RWPE2 (cell line): ENCODE data around the gene IBA57.

Experiments used
- ATAC-seq: fragments of 200-7000 bp; cut with Tn5 transposase; 3 replicates; pipeline ENCODE4 v1.9.1; 2021; ENCODE audit warnings: low read depth
- DNase-seq: peaks from one replicate; pipeline ENCODE4 v3.0.0-alpha.2; 2020; ENCODE audit warnings: low spot score
- H3K27ac ChIP-seq: fragments of 450-650 bp; 2 replicates; pipeline ENCODE4 v1.5.1; 2017; ENCODE audit warnings: mild to moderate bottlenecking; ENCODE audit not compliant: poor library complexity, severe bottlenecking
- H3K27me3 ChIP-seq: fragments of 250-450 bp; sonication (Bioruptor Pico); 2 replicates; pipeline ENCODE4 v1.5.1; 2021; ENCODE audit warnings: mild to moderate bottlenecking, moderate library complexity; ENCODE audit not compliant: insufficient read depth, poor library complexity, severe bottlenecking
- H3K36me3 ChIP-seq: fragments of 250-450 bp; sonication (Bioruptor Pico); 2 replicates; pipeline ENCODE4 v1.5.1; 2020; ENCODE audit warnings: low read depth, mild to moderate bottlenecking, moderate library complexity
- H3K4me1 ChIP-seq: fragments of 250-450 bp; sonication (Bioruptor Pico); 2 replicates; pipeline ENCODE4 v1.5.1; 2021; ENCODE audit warnings: mild to moderate bottlenecking, moderate library complexity; ENCODE audit not compliant: insufficient read depth, poor library complexity, severe bottlenecking
- H3K4me3 ChIP-seq: fragments of 250-450 bp; sonication (Bioruptor Pico); 2 replicates; pipeline ENCODE4 v1.5.1; 2021; ENCODE audit warnings: mild to moderate bottlenecking, moderate library complexity; ENCODE audit not compliant: severe bottlenecking
- H3K9me3 ChIP-seq: fragments of 250-450 bp; sonication (Bioruptor Pico); 2 replicates; pipeline ENCODE4 v1.5.1; 2021; ENCODE audit warnings: mild to moderate bottlenecking, moderate library complexity; ENCODE audit not compliant: severe bottlenecking
- CTCF ChIP-seq: fragments of 450-650 bp; IDR thresholded peaks from one replicate; pipeline ENCODE4 v1.5.1; 2017; ENCODE audit warnings: mild to moderate bottlenecking, moderate library complexity; ENCODE audit not compliant: poor library complexity, severe bottlenecking

IBA57 gene

GRCh38 chr1:228158151-228159007 is 7.2 kb upstream of the IBA57 start:
- Histone ChIP-seq H3K4me1 (peaks cover 17% of the 10 kb centered on the region), H3K36me3 (no peaks in the 10 kb centered on the region), H3K9me3 (no peaks in the 10 kb centered on the region), H3K27ac (no peak overlapping the region), H3K4me3 (no peak overlapping the region), H3K27me3 (no peaks in the 10 kb centered on the region)
- no peak for TF ChIP-seq CTCF
- ATAC-seq, result no peak
- peak; percentile 32 for DNase-seq

DNA sequence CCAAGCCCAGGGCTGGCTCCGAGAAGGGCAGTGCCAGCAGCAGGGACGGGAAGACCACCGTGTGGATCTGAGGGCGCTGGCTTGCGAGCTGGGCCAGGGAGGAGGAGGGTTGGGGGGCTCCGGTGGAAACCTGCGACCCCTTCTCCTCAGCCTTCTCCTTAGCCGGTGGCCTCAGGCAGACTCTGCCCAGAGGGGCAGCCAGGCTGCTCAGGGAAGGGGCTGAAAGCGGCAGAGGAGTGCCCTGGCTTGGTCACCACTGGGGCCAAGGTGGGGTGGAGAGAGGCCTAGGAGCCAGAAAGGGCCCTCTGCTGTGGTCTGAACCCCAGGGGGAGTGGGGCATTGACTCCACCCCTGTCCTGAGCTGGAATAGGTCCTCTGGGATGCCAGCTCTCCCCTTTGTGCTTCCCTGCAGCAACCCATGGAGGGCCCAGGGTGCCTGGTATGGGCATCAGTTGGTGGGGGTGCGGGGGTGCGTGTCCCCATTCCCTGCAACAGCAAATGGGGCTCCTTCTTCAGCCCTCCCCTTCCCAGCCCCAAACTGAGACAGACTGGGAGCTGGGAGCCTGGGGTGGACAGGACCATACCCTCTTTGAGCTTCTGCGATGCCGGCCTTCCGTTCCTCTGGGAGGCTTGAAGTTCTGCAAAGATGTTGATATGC is 6.5 kb upstream of the IBA57 start:
- Histone ChIP-seq H3K4me1 (peaks cover 17% of the 10 kb centered on the region), H3K4me3 (no peak overlapping the region), H3K36me3 (no peaks in the 10 kb centered on the region), H3K9me3 (no peaks in the 10 kb centered on the region), H3K27ac (no peak overlapping the region), H3K27me3 (no peaks in the 10 kb centered on the region)
- TF ChIP-seq CTCF, result no peak
- no peak for ATAC-seq
- DNase-seq, result no peak

DNA sequence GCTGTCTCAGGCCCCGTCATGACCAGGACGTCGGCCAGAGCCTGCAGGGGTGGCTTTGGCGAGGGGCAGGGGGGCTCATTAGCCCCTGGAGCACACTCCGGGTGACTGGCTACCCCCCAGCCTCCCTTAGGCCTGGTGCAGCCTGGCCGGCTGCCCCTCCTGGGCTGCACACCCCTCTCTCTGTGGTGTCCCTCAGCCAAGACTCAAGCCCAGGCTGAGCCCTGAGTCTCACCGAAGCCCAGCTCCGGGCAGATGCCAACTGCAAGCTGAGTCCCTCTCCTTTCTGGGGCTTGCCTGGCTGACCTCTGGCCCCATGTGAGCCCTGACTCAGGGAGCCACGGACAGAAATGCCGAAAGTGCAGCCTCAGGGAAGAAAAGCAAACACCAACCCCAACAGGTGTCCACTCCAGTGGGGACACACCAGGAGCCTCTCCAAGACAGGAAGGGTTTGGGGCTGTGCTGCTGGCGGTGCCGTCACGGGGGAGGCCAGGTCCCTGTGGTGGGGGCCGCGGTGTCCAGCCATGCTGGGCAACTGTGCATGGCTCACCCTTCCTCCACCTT is 5.3 kb upstream of the IBA57 start:
- ATAC-seq (no peak), DNase-seq (no peak)
- Histone ChIP-seq H3K4me1 (peaks cover 21% of the 10 kb centered on the region), H3K9me3 (no peaks in the 10 kb centered on the region), H3K27me3 (no peaks in the 10 kb centered on the region), H3K4me3 (no peak overlapping the region), H3K27ac (peak overlapping the region; percentile 94), H3K36me3 (no peaks in the 10 kb centered on the region)
- no peak for TF ChIP-seq CTCF

DNA sequence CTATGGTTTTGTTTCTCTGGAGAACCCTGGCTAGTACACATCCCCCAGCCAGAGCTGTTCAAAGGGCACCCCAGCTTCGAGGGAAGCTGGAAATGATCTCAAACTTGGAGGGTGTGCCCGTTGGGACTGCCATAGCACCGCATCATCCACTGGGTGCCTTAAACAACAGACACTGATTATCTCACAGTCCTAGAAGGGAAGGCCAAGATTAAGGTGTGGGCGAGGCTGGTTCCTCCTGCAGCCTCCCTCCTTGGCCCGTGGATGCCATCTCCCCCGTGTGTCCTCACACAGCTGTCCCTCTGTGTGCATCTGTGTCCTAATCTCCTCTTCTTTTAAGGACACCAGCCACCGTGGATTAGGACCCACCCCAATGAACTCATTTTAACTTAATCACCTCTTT is 4.2 kb upstream of the IBA57 start:
- Histone ChIP-seq H3K27me3 (no peaks in the 10 kb centered on the region), H3K4me1 (peaks cover 21% of the 10 kb centered on the region), H3K36me3 (no peaks in the 10 kb centered on the region), H3K4me3 (no peak overlapping the region), H3K27ac (peak overlapping the region; percentile 94), H3K9me3 (no peaks in the 10 kb centered on the region)
- ATAC-seq, result no peak
- DNase-seq, result no peak
- no peak for TF ChIP-seq CTCF
